HepG2 (cell line): ENCODE results near the gene ARL14EPL.

Source experiments
- ELF4 ChIP-seq: sonication (generic); formaldehyde crosslinking; IDR thresholded peaks from 2 replicates; pipeline ENCODE4 v1.5.0; 2020; ENCODE audit warnings: missing genetic modification reagents, mild to moderate bottlenecking, moderate library complexity, borderline replicate concordance
- ESRRA ChIP-seq: sonication (generic); formaldehyde crosslinking; IDR thresholded peaks from 2 replicates; pipeline ENCODE4 v1.5.1; 2020; ENCODE audit warnings: mild to moderate bottlenecking, low read depth, missing genetic modification reagents
- FOXA3 ChIP-seq: IDR thresholded peaks from 2 replicates; pipeline ENCODE4 v1.6.1; 2016; ENCODE audit warnings: missing genetic modification reagents, missing compliant biosample characterization
- MBD4 ChIP-seq: IDR thresholded peaks from 2 replicates; pipeline ENCODE4 v1.6.1; 2012; ENCODE audit warnings: low read length, inconsistent platforms, borderline replicate concordance
- NFATC3 ChIP-seq: sonication (generic); formaldehyde crosslinking; IDR thresholded peaks from 2 replicates; pipeline ENCODE4 v1.5.1; 2020; ENCODE audit warnings: mild to moderate bottlenecking, missing genetic modification reagents
- RFXANK ChIP-seq: IDR thresholded peaks from 2 replicates; pipeline ENCODE4 v1.6.1; 2016
- ZNF224 ChIP-seq: sonication (generic); formaldehyde crosslinking; IDR thresholded peaks from 2 replicates; pipeline ENCODE4 v1.5.0; 2020; ENCODE audit warnings: mild to moderate bottlenecking, missing genetic modification reagents
- ZNF24 ChIP-seq: fragments of 450-650 bp; IDR thresholded peaks from 2 replicates; pipeline ENCODE4 v1.6.1; 2017; ENCODE audit warnings: antibody characterized with exemption, mild to moderate bottlenecking
- ZNF446 ChIP-seq: sonication (generic); formaldehyde crosslinking; IDR thresholded peaks from 2 replicates; pipeline ENCODE4 v1.5.0; 2020; ENCODE audit warnings: mild to moderate bottlenecking, missing genetic modification reagents
- ZSCAN9 ChIP-seq: IDR thresholded peaks from 2 replicates; pipeline ENCODE4 v1.6.1; 2016; ENCODE audit warnings: borderline replicate concordance
- TF ChIP-seq, protein P1 (sequence below): sonication (generic); formaldehyde crosslinking; IDR thresholded peaks from 2 replicates; pipeline ENCODE4 v1.4.0; 2020; ENCODE audit warnings: missing genetic modification reagents

DNA sequence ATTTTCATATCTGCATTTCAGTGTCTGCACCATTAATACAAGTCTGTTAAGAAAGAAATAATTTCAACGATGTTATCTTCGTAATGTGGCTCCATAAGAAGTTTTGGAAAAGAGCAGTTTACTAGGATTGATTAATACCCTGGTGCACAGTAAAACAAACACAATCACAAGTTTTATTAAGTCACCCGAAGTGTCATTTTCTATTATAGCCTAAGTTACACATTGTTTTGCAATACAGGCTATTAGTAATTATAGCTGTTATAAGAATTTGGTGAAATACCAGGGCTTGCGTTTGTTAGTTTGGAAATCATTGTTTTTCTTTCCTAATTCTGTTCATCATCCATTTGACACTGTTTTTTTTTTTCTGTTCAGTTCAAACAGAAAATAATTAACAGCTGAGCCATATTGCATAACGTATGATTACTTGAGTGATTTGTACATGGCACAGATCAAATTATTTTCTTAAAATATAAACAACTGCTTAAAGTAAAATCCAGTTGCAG, 39.4 kb upstream of the ARL14EPL start:
- TF ChIP-seq ZSCAN9 (CRISPR knock-in tag) (no peak), ELF4 (CRISPR knock-in tag) (no peak), RFXANK (no peak), ZNF224 (no peak), NFATC3 (no peak), ZNF24 (no peak), MBD4 (no peak), ESRRA (CRISPR knock-in tag) (no peak), ZNF446 (CRISPR knock-in tag) (no peak), FOXA3 (CRISPR knock-in tag) (no peak)
- TF ChIP-seq, protein P1, sequence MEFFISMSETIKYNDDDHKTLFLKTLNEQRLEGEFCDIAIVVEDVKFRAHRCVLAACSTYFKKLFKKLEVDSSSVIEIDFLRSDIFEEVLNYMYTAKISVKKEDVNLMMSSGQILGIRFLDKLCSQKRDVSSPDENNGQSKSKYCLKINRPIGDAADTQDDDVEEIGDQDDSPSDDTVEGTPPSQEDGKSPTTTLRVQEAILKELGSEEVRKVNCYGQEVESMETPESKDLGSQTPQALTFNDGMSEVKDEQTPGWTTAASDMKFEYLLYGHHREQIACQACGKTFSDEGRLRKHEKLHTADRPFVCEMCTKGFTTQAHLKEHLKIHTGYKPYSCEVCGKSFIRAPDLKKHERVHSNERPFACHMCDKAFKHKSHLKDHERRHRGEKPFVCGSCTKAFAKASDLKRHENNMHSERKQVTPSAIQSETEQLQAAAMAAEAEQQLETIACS (CRISPR knock-in tag), result no peak
